Neuronal stem cell (in vitro differentiated cells): ENCODE measurements around the gene TMEM108.

ENCODE experiments used
- DNase-seq: peaks from one replicate; pipeline ENCODE4 v3.0.0-alpha.2; 2013; ENCODE audit warnings: low spot score
- H2AFZ ChIP-seq: one replicate; pipeline ENCODE4 v1.6.1; 2013; ENCODE audit warnings: mild to moderate bottlenecking, low read length, inconsistent platforms
- H2AK5ac ChIP-seq: 2 replicates; pipeline ENCODE4 v1.6.1; 2013; ENCODE audit warnings: low read depth, mild to moderate bottlenecking, inconsistent platforms, low read length, moderate library complexity, mixed read lengths
- H2BK120ac ChIP-seq: 2 replicates; pipeline ENCODE4 v1.6.1; 2013; ENCODE audit warnings: low read depth, mild to moderate bottlenecking, inconsistent platforms, low read length, moderate library complexity, mixed read lengths
- H2BK12ac ChIP-seq: one replicate; pipeline ENCODE4 v1.6.1; 2013; ENCODE audit warnings: low read length, inconsistent platforms
- H2BK15ac ChIP-seq: 2 replicates; pipeline ENCODE4 v1.6.1; 2013; ENCODE audit warnings: mild to moderate bottlenecking, low read length, inconsistent platforms, mixed read lengths
- H2BK5ac ChIP-seq: one replicate; pipeline ENCODE4 v1.6.1; 2013; ENCODE audit warnings: inconsistent platforms, mild to moderate bottlenecking, low read length, moderate library complexity
- H3K14ac ChIP-seq: one replicate; pipeline ENCODE4 v1.6.1; 2013; ENCODE audit warnings: low read length, inconsistent platforms
- H3K18ac ChIP-seq: 2 replicates; pipeline ENCODE4 v1.6.1; 2013; ENCODE audit warnings: low read length, inconsistent platforms
- H3K23ac ChIP-seq: 2 replicates; pipeline ENCODE4 v1.6.1; 2013; ENCODE audit warnings: low read depth, mild to moderate bottlenecking, mixed read lengths, low read length, inconsistent platforms; ENCODE audit not compliant: poor library complexity
- H3K27ac ChIP-seq: replicated peaks from 3 replicates; pipeline ENCODE4 v1.5.1; 2013; ENCODE audit warnings: low read length, inconsistent platforms
- H3K27me3 ChIP-seq, 3 experiments: 2 replicates each; pipeline ENCODE4 v1.6.1; 2013; ENCODE audit warnings: low read length in 3 of 3, mild to moderate bottlenecking in 2 of 3, inconsistent platforms in 1 of 3, low read depth in 1 of 3, mixed read lengths in 1 of 3, moderate library complexity in 1 of 3; ENCODE audit not compliant: control insufficient read depth in 3 of 3, insufficient read depth in 3 of 3
- H3K36me3 ChIP-seq, 2 donors: replicated peaks in 1 of 2; 2 replicates each; pipeline ENCODE4 v1.6.1; 2013; ENCODE audit warnings: low read length in 2 of 2; ENCODE audit not compliant: control insufficient read depth in 2 of 2, insufficient read depth in 2 of 2
- H3K4ac ChIP-seq: 2 replicates; pipeline ENCODE4 v1.6.1; 2013; ENCODE audit warnings: inconsistent platforms, mild to moderate bottlenecking, low read length, moderate library complexity
- H3K4me1 ChIP-seq, 2 donors: 1 replicate in 1 of 2; 2 replicates in 1 of 2; pipeline ENCODE4 v1.6.1; 2013; ENCODE audit warnings: low read length in 2 of 2, low read depth in 1 of 2; ENCODE audit not compliant: control insufficient read depth in 2 of 2, insufficient read depth in 1 of 2
- H3K4me2 ChIP-seq: one replicate; pipeline ENCODE4 v1.6.1; 2013; ENCODE audit warnings: mild to moderate bottlenecking, low read length, inconsistent platforms; ENCODE audit not compliant: insufficient read depth, poor library complexity, severe bottlenecking
- H3K4me3 ChIP-seq, 2 donors: 2 replicates each; pipeline ENCODE4 v1.5.1; 2013; ENCODE audit warnings: low read length in 2 of 2, mild to moderate bottlenecking in 2 of 2, inconsistent platforms in 1 of 2, moderate library complexity in 1 of 2
- H3K79me1 ChIP-seq: one replicate; pipeline ENCODE4 v1.6.1; 2013; ENCODE audit warnings: low read depth, mild to moderate bottlenecking, inconsistent platforms, low read length, moderate library complexity
- H3K9ac ChIP-seq: one replicate; pipeline ENCODE4 v1.6.1; 2013; ENCODE audit warnings: mild to moderate bottlenecking, low read depth, low read length, inconsistent platforms; ENCODE audit not compliant: poor library complexity
- H3K9me3 ChIP-seq, 2 donors: replicated peaks in 1 of 2; 2 replicates each; pipeline versions ENCODE3 to v1.6.1; 2013; ENCODE audit warnings: low read length in 2 of 2, mild to moderate bottlenecking in 2 of 2, inconsistent platforms in 1 of 2, low read depth in 1 of 2, mixed read lengths in 1 of 2, moderate library complexity in 1 of 2; ENCODE audit not compliant: control insufficient read depth in 2 of 2, insufficient read depth in 1 of 2
- H4K8ac ChIP-seq: one replicate; pipeline ENCODE4 v1.6.1; 2013; ENCODE audit warnings: low read depth, mild to moderate bottlenecking, inconsistent platforms, low read length, moderate library complexity
- H4K91ac ChIP-seq: one replicate; pipeline ENCODE4 v1.6.1; 2013; ENCODE audit warnings: low read length, low read depth, mild to moderate bottlenecking, inconsistent platforms; ENCODE audit not compliant: poor library complexity
- WGBS, 2 donors: extraction: QIAGEN DNeasy Blood & Tissue Kit; methylation state at CpG; one replicate each; pipeline ENCODE4 v1.1.7; 2013; ENCODE audit warnings: missing lambda C conversion rate in 2 of 2, mixed read lengths in 1 of 2; ENCODE audit not compliant: insufficient read length in 2 of 2, insufficient replicate concordance in 1 of 2; ENCODE audit errors: extremely low coverage in 2 of 2; 5-methylcytosine and 5-hydroxymethylcytosine counted together

Gene TMEM108

DNA sequence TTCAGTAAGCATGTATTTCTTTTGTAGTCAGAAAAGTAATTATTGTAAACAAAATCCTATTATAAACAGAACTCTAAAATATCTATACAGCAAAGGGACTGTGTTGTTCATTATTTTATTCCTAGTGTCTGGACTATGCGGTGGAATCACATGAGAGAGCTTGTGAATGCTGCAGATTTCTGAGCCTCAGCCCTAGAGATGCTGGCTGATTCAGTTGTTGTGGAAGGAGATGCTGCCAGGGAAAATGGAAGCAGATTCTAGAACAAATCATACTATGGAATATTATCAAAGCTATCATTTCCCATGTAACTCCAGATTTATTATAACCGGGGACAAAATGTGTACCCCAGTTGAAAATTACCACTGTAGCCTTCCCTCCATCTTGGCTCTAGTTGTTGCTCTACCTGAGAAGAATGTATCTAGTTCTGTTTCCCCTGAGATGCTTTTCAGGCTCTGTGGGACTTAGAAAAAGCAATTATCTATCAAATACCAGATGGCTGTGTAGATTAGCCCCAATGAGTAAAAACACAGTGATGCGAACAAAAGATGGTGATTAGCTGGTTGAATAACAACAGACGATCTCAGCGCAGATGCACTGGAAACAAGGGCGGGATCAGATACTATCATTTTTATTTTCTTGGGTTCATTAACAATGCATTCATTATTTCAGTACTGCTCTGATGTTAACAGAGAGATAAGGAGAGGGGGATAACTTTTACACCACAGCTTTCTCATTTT, 131.3 kb downstream of the TMEM108 start:
- Histone ChIP-seq H3K14ac (no peak overlapping the region), H2AFZ (no peak overlapping the region), H3K4me1 (peaks cover 0 to 5% of the 10 kb centered on the region in 2 donors), H3K4me2 (no peak overlapping the region), H4K8ac (no peak overlapping the region), H3K79me1 (no peaks in the 10 kb centered on the region), H3K4me3 (no peak overlapping the region), H3K27ac (no peak overlapping the region), H3K9ac (no peak overlapping the region), H3K9me3 (no peaks in the 10 kb centered on the region), H2AK5ac (no peak overlapping the region), H2BK15ac (no peak overlapping the region), H3K27me3 (no peaks in the 10 kb centered on the region), H3K4ac (no peak overlapping the region), H3K36me3 (no peaks in the 10 kb centered on the region), H3K23ac (no peak overlapping the region), H3K18ac (no peak overlapping the region), H2BK12ac (no peak overlapping the region), H2BK120ac (no peak overlapping the region), H4K91ac (no peak overlapping the region), H2BK5ac (no peak overlapping the region)
- WGBS, 2 donors: no CpG with 5 or more reads among the region's 6 CpGs
- no peak for DNase-seq

DNA sequence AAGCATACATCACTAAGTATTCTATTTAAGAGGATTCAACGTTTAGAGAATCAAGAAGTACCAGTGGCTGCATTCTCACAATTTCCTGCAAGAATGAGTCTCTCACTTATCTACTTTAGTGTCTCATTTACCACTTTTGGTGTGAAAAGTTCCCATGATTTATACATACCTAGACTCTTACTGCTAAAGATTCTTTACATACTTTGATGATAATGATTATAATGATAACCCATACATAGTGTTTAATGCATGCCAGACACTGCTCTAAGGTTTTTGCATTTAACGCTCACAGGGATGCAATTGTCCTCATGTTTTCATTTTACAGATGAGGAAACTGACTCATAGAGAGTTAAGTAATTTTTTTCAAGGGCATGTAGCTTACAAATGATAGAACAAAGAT, 133.6 kb downstream of the TMEM108 start:
- no peak overlapping the region for H3K27ac ChIP-seq
- H2AFZ ChIP-seq: no peak overlapping the region
- no peak overlapping the region for H2BK12ac ChIP-seq
- DNase-seq: no peak
- no peaks in the 10 kb centered on the region for H3K36me3 ChIP-seq
- no peaks in the 10 kb centered on the region for H3K79me1 ChIP-seq
- H3K27me3 ChIP-seq: no peaks in the 10 kb centered on the region
- no peak overlapping the region for H2AK5ac ChIP-seq
- H4K8ac ChIP-seq: no peak overlapping the region
- H3K23ac ChIP-seq: no peak overlapping the region
- H3K4me1 ChIP-seq: peaks cover 0 to 5% of the 10 kb centered on the region in 2 donors
- H2BK120ac ChIP-seq: no peak overlapping the region
- no peak overlapping the region for H2BK5ac ChIP-seq
- H3K4me2 ChIP-seq: no peak overlapping the region
- H2BK15ac ChIP-seq: no peak overlapping the region
- no peak overlapping the region for H3K4me3 ChIP-seq
- no peak overlapping the region for H4K91ac ChIP-seq
- no peak overlapping the region for H3K4ac ChIP-seq
- H3K18ac ChIP-seq: no peak overlapping the region
- H3K9ac ChIP-seq: no peak overlapping the region
- H3K14ac ChIP-seq: no peak overlapping the region
- H3K9me3 ChIP-seq: no peaks in the 10 kb centered on the region
- WGBS, 2 donors: no CpG with 5 or more reads among the region's 2 CpGs

DNA sequence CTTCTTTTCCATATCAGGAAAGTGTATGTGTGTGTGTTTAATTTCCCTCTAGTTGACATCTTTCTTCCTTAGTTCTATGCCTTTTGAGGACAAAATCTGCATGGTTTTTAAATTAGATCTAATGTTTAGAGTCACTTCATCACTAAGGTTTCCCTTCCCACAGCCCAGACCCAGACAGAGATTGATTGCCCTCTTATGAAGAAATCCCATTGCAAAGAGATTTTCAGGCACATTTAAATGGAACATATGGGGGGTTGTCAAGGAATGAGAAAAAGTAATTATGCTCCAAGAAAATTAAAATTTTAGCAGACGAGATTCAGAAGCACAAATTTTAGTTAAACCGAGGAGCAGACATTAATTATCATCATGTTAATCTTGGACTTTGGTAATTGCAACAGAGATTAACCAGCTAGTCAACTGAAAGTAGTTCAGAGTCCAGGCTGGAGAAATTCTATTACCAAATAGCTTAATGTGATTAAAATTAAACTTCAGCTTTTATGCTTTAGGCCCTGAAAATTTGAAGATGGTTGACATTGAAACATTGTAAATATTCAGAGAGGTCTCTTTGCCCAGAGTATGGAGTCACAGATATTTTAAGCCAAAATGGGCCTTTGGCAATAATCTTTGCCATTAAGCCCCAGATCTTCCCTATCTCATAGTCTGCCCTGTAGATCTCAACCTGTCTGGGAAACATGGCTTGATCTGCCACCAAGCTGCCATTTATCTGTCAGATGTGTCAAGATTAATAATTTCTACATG, 143.4 kb downstream of the TMEM108 start:
- Histone ChIP-seq H3K23ac (no peak overlapping the region), H3K79me1 (no peaks in the 10 kb centered on the region), H2AK5ac (no peak overlapping the region), H3K9me3 (no peaks in the 10 kb centered on the region), H2AFZ (no peak overlapping the region), H3K18ac (no peak overlapping the region), H3K27me3 (no peaks in the 10 kb centered on the region), H3K36me3 (no peaks in the 10 kb centered on the region), H2BK120ac (no peak overlapping the region), H3K14ac (no peak overlapping the region), H3K9ac (no peak overlapping the region), H4K8ac (no peak overlapping the region), H3K4me2 (no peak overlapping the region), H2BK15ac (no peak overlapping the region), H3K4ac (no peak overlapping the region), H3K4me3 (no peak overlapping the region), H3K4me1 (peaks cover 0 to 5% of the 10 kb centered on the region in 2 donors), H2BK5ac (no peak overlapping the region), H4K91ac (no peak overlapping the region), H3K27ac (no peak overlapping the region), H2BK12ac (no peak overlapping the region)
- DNase-seq: no peak
- WGBS, 2 donors: no CpG with 5 or more reads among the region's 2 CpGs

DNA sequence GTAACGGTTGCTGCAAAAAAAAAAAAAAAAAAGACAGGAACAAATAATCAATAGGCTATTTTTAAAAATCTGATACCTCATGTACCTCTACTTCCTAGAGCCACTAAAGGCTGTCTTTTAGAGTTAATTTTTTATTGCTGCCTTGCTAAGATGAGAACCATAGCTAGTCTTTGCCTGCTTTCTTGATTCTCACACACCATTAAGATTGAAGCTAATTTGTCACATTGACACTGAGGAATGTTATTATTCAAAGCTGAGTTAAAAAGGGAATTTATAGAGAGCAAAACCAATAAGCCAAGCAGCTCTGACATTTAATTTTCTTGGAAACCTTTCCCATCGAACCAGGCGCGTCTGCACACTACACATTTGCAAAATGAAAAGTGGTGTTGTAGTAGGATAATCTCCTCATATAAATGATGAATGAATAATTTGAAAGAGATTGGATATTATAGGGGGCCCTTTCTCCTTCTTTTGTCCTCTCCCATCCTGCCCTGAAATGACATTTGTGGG, 149.7 kb downstream of the TMEM108 start:
- Histone ChIP-seq H3K18ac (no peak overlapping the region), H3K9ac (no peak overlapping the region), H2BK5ac (no peak overlapping the region), H3K27ac (no peak overlapping the region), H3K4me3 (no peak overlapping the region), H3K9me3 (no peaks in the 10 kb centered on the region), H2AK5ac (no peak overlapping the region), H3K4me1 (peaks cover 0 to 15% of the 10 kb centered on the region in 2 donors), H2BK15ac (no peak overlapping the region), H4K91ac (no peak overlapping the region), H3K23ac (no peak overlapping the region), H4K8ac (no peak overlapping the region), H3K36me3 (no peaks in the 10 kb centered on the region), H3K4ac (no peak overlapping the region), H3K79me1 (no peaks in the 10 kb centered on the region), H3K14ac (no peak overlapping the region), H3K27me3 (no peaks in the 10 kb centered on the region), H3K4me2 (no peak overlapping the region), H2BK120ac (no peak overlapping the region), H2AFZ (no peak overlapping the region), H2BK12ac (no peak overlapping the region)
- no CpG with 5 or more reads among the region's 4 CpGs for WGBS, 2 donors
- no peak for DNase-seq
